Glomerular endothelial cell (primary cell): ENCODE data around the gene ARHGAP15. TPM values are rescaled to one million over a fixed set of nuclear protein-coding genes. Genes with fewer than 3 reads are reported as not detected.

Source experiments
- DNase-seq: peaks from one replicate; pipeline ENCODE4 v3.0.0-alpha.2; 2011; ENCODE audit warnings: low read depth, low spot score; ENCODE audit errors: extremely low read depth
- total RNA-seq: library from RNA; depleted of rRNA; stranded (reverse); fragments of >200 nt; gene quantifications from 2 replicates; pipeline ENCODE4 v1.2.3, GENCODE V29; 2015

ARHGAP15 gene
- total RNA-seq, 1 donor from 2014 or later: not detected

DNA sequence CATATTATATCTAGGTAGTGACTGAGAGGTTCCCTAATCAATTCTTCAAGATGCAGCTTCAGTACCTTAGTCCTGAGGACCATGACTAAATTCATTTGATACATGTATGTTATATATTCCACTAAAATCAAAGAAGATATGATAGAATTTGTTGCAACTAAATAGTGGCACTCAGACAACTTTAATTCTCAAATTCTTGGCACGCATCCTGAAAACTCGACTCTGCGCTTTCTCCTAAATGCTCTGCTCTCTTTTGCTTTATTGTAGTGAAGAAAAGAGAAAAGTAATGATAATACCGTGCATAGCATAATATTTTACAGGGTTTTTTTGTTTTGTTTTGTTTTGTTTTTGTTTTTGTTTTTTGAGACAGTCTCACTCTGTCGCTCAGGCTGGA is 475.3 kb downstream of the ARHGAP15 start:
- DNase-seq: no peak

- DNase-seq: no peak
These were observed 478.2 kb downstream of the ARHGAP15 start for GRCh38 chr2:143607231-143608062.

GRCh38 chr2:143608063-143608423 is 478.8 kb downstream of the ARHGAP15 start:
- no peak for DNase-seq

DNA sequence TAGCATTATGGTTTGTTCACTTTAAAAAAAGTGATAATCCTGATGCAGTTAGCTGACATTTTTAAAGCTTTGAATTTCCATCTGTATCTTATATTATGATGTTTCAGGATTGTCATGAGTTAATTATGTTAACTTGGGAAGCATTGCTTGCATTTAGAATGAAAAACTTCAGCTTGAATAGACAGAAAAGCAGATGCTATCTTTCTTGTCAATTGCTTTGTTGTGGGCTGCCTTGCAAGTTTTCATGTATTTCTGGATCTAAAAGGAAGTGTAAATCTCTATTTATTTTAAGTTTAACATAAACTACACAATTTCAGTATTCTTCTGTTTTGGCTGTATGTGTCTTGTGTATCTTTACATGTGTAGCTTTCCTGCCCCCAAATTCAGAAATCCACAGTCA is 479.5 kb downstream of the ARHGAP15 start:
- DNase-seq: no peak

DNA sequence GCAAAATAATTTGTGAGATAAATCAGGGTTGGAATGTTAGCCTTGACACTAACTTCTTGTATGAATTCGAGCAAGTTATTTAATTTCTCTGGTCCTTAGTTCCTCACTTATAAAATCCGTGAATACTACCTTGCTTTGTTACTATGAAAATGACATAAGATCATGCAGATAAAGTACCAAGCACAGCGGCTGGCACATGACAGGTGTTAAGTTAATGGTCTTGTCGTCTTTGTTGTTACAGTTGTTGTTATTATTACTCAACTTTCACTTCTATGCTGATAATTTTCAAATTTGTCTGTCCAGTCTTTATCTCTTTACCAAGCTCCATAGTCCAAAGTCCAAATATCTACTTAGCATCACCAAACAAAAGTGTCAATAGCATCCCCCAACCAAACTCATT is 482.1 kb downstream of the ARHGAP15 start:
- no peak for DNase-seq

GRCh38 chr2:143615562-143615961 is 486.3 kb downstream of the ARHGAP15 start:
- no peak for DNase-seq

DNA sequence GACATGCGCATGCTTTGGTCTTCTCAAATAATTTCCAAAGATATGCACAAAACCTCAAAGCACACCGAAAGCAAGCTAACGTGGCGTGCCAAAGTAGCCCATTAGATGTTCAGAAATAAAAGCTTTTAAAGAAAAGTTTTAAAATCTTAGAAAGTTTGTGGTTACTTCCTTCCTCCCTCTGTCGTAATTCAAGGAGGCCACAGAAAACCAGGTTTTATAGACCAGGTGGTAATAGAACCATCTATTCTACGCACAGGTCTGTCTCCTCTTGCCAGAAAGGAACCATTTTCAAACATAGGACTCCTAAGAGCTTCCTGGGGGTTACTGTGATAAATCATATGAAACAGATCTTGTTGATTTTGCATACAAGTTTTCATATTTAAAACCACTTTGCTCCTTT is 487.2 kb downstream of the ARHGAP15 start:
- DNase-seq: no peak

GRCh38 chr2:143617803-143618415 is 488.7 kb downstream of the ARHGAP15 start:
- DNase-seq: no peak

GRCh38 chr2:143622106-143622505 is 492.9 kb downstream of the ARHGAP15 start:
- DNase-seq: no peak

DNA sequence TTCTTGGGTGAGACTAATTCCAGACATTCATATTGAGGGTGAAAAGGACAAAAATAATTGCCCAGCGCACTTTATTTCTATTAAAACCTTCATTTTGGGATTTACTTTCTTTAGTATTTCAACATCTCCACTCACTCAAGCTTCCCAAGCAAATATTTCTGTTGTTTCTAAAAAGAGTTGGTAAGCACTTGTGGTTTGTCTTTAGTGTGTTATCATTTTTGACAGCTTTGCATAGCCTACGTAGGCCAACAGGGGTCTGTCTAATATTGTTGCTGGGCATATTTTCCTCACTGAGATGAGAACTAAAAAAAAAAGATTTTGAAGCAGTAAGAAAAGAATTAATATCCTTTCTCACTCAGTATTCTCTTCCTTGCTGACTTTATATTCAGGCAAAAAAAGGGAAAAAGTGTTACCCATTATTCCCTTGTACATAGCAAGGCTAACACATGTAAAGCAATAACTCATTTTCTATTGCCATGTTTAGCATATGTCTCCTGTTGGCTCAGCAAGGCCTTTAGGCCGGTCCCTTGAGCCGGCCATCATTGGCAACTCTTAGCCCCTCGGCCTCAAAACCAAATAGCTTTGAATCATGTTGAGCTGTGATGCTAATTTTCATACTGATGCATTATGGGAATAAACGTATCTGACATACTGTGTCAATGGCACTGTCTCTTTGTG is 494.2 kb downstream of the ARHGAP15 start:
- DNase-seq: no peak

- no peak for DNase-seq
These were observed 494.7 kb downstream of the ARHGAP15 start for GRCh38 chr2:143623909-143624260.

DNA sequence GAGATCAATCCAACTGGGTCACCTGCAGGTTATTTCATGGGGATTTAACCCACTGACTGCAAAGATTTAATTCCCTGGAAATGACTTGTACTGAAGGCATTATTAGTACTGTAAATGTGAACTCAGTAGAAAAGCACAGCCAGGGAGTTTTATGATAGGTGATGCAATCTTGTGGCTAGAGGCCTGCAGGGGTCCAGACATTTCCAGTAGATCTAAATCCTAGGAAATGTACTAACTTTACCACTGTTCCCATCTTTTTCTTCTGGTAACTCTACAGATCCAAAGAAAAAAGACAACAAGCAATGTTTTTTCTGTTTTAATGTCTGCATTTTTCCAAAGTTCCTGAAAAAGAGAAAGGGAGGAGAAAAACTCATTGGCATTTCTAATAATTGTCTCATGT is 500.1 kb downstream of the ARHGAP15 start:
- no peak for DNase-seq

- DNase-seq: no peak
These were observed 503.6 kb downstream of the ARHGAP15 start for GRCh38 chr2:143632751-143633374.

DNA sequence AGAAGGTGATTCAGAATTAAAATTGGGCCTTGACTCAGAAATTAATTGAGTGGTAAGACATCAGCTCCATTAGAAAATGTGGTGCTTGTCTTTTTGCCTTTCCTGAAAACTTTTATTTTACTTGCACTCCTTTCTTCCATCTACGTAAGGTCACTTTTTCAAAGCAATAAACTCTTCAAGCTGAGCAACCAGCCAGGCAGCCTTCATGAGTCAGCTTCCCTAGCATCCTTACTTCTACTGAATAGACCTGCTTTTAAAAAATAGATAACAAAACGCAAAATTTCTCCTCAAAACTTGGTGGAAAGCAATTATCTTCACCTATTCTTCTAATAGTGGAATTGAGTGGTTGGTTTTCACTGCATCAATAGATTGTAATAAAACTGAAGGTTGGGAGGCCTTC is 504.2 kb downstream of the ARHGAP15 start:
- DNase-seq: no peak

DNA sequence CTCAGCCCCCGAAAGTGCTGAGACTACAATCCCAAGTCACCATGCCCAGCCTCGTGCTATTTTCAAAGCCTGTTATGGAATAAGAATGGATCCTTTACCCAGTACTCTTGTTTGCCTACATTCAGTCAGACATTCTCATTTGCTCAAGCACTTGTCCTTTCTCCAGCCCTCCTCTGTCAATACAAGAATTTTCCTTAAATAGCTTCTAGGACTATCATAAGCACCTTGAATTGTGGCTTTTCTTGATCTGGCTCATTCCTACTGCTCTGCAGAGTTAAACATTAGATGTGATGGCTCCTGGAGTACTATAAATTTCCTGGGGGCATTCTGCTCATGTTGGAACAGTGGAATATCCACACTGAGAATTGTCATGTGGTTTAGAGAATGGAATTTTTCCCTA is 506.1 kb downstream of the ARHGAP15 start:
- DNase-seq: no peak

GRCh38 chr2:143635936-143636335 is 506.7 kb downstream of the ARHGAP15 start:
- no peak for DNase-seq

DNA sequence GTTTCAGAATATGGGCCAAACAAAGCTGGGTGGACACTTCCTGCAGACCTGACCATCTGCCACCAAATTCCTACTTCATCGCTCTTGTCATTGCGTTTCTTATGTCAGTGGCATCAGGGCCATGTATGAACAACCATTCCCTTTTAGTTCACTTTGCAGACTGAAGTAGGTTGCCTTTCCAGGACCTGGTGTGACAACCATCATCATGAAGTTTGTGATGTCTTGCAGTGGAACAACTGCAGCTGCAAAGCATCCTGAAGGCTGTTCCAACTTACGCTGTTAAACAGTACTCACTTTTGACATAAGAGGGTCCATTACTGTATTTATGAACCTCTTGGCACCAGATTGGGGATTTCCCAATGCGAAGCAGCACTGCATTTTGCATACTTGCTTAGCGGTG is 511.6 kb downstream of the ARHGAP15 start:
- DNase-seq: no peak

DNA sequence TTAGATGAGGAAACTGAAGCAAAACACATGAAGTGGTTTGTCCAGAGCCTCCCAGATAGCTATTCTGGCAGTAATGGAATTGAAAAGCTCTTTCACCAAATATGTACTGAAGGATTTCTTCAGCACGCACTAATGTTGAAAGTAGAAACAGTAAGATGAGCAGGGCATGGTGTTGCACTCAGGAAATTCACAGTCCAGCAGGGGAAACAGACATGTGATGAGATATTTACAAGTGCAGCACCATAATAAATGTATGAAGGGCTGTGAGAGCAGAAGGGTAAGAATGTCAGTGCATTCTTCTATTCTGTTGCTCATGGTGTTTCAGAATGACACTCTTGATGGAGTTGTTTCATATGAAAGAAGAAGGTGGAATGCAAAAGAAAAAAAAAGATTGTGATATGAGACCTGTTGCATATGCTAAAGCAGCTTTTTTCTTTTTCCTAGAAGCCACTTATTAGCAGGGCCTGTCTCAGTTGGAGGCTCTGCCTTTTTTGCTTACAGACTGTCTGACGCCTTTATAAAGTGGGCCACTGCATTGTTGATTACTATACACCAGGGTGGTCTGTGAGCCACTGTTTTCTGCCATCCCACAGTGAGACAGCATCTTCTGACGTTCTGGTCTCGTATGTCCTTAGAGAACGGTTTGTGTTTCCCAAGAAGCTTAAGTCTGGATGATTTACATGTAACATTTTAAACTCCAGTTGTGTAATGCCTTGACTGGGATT is 516.9 kb downstream of the ARHGAP15 start:
- no peak for DNase-seq

DNA sequence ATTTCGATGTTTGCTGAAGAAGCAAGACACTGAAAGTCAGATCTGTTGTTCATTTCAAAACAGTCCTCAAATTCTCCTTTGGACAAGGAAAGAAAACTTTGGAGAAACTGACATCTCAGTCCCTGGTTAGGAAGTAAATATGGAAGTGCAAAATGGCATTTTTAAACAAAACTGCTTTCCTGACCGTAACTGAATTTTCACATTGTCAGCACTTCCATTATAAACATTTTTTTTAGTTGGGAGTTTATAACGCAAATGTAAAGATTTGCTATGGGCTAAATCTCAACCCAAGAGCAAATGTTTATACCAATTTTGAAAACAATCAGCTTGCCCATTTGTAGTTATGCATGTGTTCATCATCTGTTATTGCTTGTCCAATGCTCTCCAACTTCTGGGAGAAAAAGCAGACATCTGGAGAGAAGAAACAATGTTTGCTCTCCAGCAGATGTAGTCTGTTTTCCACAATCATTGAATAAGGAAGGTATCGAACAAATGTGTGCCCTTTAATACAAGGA is 520.1 kb downstream of the ARHGAP15 start:
- no peak for DNase-seq

GRCh38 chr2:143652692-143653091 is 523.5 kb downstream of the ARHGAP15 start:
- no peak for DNase-seq

DNA sequence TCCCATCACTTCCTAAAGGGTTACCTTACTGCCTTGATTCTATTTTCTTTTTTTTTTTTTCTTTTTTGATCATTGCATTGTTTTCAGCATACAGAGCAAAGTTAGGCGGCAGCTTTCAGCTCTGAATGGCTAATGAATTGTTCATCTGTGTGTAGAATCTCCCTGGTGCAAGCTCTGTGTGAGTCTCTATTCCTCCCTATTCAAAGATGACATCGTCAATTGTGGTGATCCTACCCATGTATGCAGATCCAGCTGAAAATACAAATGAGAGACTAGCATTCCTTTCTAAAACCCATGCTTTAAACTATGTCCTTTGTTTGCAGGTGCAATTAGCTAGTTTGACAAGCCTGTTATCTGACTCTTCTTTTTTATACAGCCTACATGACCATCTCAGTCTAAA is 539.0 kb downstream of the ARHGAP15 start:
- DNase-seq: no peak
